ENCODE results near the gene MYOM1.
"Not testable (repeated sequence)": the region's sequence is repeated elsewhere in the genome, so short reads cannot be mapped to it uniquely, and the experiment has no call there.

The MYOM1 gene

DNA sequence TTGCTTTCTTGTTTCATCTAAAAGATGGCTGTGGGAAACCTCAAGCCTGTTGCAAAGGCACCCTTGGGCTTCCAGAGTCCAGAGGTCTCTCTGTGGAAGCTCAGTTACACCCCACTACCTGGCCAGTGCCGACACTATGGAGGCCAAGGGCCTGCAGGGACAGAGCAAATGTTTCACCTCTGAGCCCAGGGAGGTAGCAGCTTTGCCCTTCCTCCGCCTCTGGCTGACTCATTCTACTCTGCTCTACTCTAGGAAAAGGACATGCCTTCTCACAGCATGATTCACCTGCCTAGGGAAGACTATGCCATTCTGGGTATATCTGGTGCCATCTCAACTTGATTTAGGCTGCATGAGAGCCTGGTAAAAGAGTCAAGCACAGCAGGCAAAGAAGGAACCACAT, 12.2 kb downstream of the MYOM1 start:
- Histone ChIP-seq H3K27ac (ENCODE audit: low read length) (no peak overlapping the region), H3K27me3 (ENCODE audit: low read depth, low read length) (no peaks in the 10 kb centered on the region), H3K36me3 (replicated peaks; ENCODE audit: low read depth, low read length) (no peaks in the 10 kb centered on the region), H4K20me1 (ENCODE audit: insufficient read depth, low read length) (no peaks in the 10 kb centered on the region), H3K9ac (ENCODE audit: low read length) (no peak overlapping the region), H2AFZ (ENCODE audit: low read depth, low read length) (no peak overlapping the region), H3K4me3 (ENCODE audit: low read length) (no peak overlapping the region), H3K4me2 (ENCODE audit: low read length) (no peak overlapping the region), H3K79me2 (ENCODE audit: low read length) (no peaks in the 10 kb centered on the region), H3K9me3 (ENCODE audit: insufficient read depth, low read length) (peaks cover 9% of the 10 kb centered on the region; the same call in 1 of the 2 replicates), H3K4me1 (ENCODE audit: low read length) (no peaks in the 10 kb centered on the region)
- no peak for TF ChIP-seq EZH2phosphoT487 (IDR thresholded peaks at IDR 0.05; ENCODE audit: low read depth)
- TF ChIP-seq, protein P1, sequence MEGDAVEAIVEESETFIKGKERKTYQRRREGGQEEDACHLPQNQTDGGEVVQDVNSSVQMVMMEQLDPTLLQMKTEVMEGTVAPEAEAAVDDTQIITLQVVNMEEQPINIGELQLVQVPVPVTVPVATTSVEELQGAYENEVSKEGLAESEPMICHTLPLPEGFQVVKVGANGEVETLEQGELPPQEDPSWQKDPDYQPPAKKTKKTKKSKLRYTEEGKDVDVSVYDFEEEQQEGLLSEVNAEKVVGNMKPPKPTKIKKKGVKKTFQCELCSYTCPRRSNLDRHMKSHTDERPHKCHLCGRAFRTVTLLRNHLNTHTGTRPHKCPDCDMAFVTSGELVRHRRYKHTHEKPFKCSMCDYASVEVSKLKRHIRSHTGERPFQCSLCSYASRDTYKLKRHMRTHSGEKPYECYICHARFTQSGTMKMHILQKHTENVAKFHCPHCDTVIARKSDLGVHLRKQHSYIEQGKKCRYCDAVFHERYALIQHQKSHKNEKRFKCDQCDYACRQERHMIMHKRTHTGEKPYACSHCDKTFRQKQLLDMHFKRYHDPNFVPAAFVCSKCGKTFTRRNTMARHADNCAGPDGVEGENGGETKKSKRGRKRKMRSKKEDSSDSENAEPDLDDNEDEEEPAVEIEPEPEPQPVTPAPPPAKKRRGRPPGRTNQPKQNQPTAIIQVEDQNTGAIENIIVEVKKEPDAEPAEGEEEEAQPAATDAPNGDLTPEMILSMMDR (IDR thresholded peaks at IDR 0.05; ENCODE audit: low read depth, low read length), result no peak

DNA sequence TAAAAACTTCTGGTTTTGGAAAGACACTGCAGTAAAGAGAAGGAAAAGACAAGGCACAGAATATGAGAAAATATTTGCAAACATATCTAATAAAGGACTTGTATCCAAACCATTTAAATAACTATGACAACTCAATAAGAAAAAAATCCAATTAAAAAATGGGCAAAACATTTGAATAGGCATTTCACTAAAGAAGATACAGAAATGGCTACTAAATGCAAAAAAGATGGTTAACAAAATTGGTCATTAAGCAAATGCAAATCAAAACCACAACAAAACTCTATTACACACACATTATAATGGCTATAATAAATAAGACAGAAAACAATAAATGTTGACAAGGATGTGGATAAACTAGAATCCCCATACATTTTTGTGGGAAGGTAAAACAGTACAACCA, 14.5 kb downstream of the MYOM1 start:
- H2AFZ ChIP-seq (ENCODE audit: low read depth, low read length), result no peak overlapping the region
- H4K20me1 ChIP-seq (ENCODE audit: insufficient read depth, low read length), result no peaks in the 10 kb centered on the region
- no peak overlapping the region for H3K4me3 ChIP-seq (ENCODE audit: low read length)
- peaks cover 9% of the 10 kb centered on the region; the same call in 1 of the 2 replicates for H3K9me3 ChIP-seq (ENCODE audit: insufficient read depth, low read length)
- no peak overlapping the region for H3K4me2 ChIP-seq (ENCODE audit: low read length)
- H3K36me3 ChIP-seq (replicated peaks; ENCODE audit: low read depth, low read length), result no peaks in the 10 kb centered on the region
- no peaks in the 10 kb centered on the region for H3K4me1 ChIP-seq (ENCODE audit: low read length)
- H3K27me3 ChIP-seq (ENCODE audit: low read depth, low read length), result no peaks in the 10 kb centered on the region
- TF ChIP-seq, protein P1 (IDR thresholded peaks at IDR 0.05; ENCODE audit: low read depth, low read length), result no peak
- no peak for TF ChIP-seq EZH2phosphoT487 (IDR thresholded peaks at IDR 0.05; ENCODE audit: low read depth)
- H3K79me2 ChIP-seq (ENCODE audit: low read length), result no peaks in the 10 kb centered on the region
- H3K9ac ChIP-seq (ENCODE audit: low read length), result no peak overlapping the region
- H3K27ac ChIP-seq (ENCODE audit: low read length), result no peak overlapping the region

DNA sequence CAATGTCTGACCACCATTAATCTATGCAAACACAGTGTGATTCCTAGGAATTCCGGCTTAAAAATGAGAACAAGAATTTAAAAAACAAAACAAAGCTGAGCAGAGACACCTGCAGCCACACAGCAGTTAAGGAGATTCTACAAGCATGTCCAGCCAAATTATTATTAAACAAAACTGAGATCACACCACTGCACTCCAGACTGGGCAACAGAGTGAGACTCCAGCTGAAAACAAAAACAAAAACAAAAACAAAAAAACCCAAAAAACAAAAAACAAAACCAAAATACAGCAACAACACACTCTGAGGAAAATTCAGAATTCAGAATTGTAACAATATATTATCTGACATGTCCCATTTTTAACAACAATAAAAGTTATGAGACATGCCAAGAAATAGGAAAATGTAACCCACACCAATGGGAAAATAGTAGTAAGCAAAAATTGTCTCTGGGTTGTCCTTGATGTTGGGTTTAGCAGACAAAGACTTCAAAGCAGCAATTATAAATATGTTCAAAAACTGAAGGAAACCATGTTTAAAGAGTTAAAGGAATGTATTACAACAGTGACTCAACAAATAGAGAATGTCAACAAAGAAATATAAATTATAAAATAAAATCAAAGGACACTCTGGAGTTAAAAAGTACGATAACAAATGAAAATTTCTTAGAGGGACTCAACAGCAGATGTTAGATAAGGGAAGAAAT, 19.7 kb downstream of the MYOM1 start:
- no peak overlapping the region for H3K9ac ChIP-seq (ENCODE audit: low read length)
- no peak overlapping the region for H3K4me2 ChIP-seq (ENCODE audit: low read length)
- no peak overlapping the region for H2AFZ ChIP-seq (ENCODE audit: low read depth, low read length)
- no peak overlapping the region for H3K27ac ChIP-seq (ENCODE audit: low read length)
- H4K20me1 ChIP-seq (ENCODE audit: insufficient read depth, low read length), result no peaks in the 10 kb centered on the region
- peaks cover 7% of the 10 kb centered on the region for H3K4me1 ChIP-seq (ENCODE audit: low read length)
- no peak for TF ChIP-seq EZH2phosphoT487 (IDR thresholded peaks at IDR 0.05; ENCODE audit: low read depth)
- TF ChIP-seq, protein P1 (IDR thresholded peaks at IDR 0.05; ENCODE audit: low read depth, low read length), result no peak
- H3K79me2 ChIP-seq (ENCODE audit: low read length), result no peaks in the 10 kb centered on the region
- 0 out of 2 replicates have a peak, but pooled peaks cover 2% of the 10 kb centered on the region for H3K27me3 ChIP-seq (ENCODE audit: low read depth, low read length)
- H3K9me3 ChIP-seq (ENCODE audit: insufficient read depth, low read length), result peaks cover 5% of the 10 kb centered on the region; the same call in 1 of the 2 replicates
- H3K4me3 ChIP-seq (ENCODE audit: low read length), result no peak overlapping the region
- no peaks in the 10 kb centered on the region for H3K36me3 ChIP-seq (replicated peaks; ENCODE audit: low read depth, low read length)

DNA sequence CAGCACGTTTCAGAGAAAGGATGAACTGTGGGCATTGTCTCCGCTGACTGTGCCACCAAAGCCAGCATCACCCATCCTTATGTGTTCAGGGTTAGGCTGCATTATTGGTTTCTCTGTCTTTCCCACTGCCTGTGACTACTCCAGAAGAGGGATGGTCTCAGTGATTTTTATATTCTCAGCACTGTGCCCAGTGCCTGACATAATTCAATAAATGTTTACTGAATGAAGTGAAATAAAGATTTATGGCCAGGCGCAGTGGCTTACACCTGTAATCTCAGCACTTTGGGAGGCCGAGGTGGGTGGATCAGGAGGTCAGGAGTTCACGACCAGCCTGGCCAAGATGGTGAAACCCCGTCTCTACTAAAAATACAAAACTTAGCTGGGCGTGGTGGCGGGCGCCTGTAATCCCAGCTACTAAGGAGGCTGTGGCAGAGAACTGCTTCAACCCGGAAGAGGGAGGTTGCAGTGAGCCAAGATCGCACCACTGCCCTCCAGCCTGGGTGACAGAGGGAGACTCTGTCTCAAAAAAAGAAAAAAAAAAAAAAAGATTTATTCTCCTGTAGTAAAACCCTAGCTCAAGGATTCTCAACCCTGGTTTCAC, 21.4 kb downstream of the MYOM1 start:
- not testable (repeated sequence) for H3K9me3 ChIP-seq (ENCODE audit: insufficient read depth, low read length); H3K27me3 ChIP-seq (ENCODE audit: low read depth, low read length); H3K4me2 ChIP-seq (ENCODE audit: low read length); H3K79me2 ChIP-seq (ENCODE audit: low read length); H3K36me3 ChIP-seq (replicated peaks; ENCODE audit: low read depth, low read length); H3K4me1 ChIP-seq (ENCODE audit: low read length); H4K20me1 ChIP-seq (ENCODE audit: insufficient read depth, low read length); H3K4me3 ChIP-seq (ENCODE audit: low read length); H3K9ac ChIP-seq (ENCODE audit: low read length); H3K27ac ChIP-seq (ENCODE audit: low read length); H2AFZ ChIP-seq (ENCODE audit: low read depth, low read length)

Data from OCI-LY3 (cell line).